NCI-H774 (cell line): Measurements from ENCODE around the gene PEPD.

Experiments
- DNase-seq: peaks from one replicate; lab custom pipeline; 2025; lab: John Stamatoyannopoulos, UW

Gene PEPD

DNA sequence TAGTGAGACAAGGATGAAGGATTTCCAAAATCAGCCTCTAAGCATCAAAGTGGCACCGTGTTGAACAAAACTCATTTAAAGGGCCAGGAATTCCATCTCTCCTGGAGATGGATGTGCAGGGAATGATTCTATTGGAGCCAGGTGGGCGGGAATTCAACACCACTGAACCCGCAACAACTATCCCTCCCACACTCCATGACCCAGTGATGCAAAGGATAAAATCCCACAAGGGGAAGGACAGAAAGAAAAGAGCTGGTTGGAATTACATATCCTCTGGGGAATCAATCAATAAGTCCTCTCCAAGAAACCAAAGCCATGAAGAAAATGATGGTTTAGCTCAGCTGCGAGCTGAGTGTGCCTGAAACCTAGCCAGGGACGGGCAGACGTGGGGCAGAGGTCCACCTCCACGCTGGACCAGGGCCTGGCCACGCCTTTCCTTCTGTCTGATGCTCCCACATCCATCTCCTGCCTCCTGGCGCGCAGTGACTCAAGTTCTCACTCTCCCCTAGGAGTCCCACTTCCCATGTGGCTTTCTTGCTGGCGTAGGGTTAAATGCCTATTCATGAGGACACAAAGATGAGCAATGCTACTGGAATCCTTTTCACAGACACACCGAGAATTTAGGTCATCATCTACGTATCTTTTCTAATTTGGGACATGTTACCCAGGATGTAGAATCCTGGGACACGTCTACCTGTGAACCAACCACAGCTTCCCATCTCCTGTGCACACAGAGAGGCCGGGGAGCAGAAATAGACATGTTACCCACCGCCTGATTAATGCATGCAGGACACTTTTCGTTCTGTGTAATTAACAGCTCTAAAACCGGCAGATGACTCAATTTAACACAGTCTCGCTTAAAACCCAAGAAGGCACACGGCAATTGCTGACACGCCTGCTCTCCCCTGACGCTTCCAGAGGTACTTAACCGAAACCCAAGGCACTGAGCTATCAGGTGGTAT is 48.6 kb downstream of the PEPD start:
- no peak for DNase-seq

DNA sequence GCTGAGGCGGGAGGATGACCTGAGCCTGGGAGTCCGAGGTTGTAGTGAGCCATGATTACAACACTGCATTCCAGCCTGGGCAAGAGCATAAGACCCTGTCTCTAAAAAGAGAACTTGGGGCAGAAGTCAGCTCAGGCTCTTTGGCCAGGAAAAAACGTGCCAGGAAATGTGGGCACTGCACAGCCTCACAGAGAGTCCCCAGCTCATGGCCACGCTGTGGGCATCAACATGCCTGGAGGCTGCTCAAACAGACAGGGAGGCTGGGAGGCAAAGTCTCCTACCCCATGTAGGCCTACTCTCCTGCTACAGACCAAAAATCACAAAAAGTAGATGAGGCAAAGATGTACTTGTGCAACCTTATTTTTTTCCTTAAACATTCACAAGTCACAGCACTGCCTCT is 49.4 kb downstream of the PEPD start:
- no peak for DNase-seq

DNA sequence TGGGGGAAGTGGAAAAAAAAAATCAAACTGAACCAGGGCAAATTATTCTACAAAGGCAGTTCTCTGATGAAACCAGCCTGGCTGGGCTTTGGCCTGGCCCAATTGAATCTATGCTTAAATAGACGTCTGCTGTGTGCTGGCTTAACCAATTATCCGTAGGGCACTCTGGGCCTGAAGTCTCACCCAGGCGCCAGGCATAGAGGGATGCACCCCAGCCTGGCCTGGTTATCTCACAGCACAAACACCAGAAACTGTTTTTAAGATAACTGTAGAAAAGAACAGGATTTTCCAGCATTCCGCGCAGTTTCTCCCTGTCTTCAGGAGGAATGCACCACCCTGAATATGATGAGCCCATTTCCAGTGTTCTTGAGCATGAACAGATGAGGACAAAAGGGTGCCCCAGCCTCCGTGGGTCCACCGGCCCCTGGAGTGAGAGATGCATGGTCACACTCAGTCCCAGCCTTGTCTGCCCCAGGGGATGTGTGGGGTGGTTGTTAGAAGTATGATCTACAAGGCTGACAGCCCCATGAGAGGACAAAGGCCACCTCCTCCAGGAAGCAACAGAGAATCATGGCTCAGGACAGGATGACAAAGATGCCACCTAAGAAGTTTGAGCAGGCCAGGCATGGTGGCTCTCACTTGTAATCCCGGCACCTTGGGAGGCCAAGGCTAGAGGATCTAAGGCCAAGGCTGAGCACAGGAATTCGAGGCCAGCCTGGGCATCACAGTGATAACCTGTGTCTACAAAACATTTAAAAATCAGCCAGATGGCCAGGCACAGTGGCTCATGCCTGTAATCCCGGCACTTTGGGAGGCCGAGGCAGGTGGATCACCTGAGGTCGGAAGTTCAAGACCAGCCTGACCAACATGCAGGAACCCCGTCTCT is 50.2 kb downstream of the PEPD start:
- no peak for DNase-seq

DNA sequence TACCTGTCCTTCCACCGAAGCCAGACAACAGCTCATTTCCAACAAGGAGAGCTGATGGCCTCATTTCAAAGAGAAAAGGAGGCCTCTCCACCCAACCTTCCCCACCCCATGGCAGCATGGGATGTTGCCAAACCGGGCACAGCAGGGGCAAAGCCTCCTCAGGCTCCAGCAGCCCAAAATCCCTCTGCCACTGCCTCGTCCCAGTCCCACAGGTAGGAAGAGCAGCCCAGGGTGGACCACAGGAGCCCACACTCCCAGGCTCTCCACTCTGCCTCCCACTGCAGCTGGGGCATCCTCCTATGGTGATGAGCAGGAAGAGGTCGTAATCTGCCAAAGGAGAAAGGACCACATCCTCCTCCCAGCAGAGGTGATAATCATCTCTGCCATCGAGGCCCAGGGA is 50.9 kb downstream of the PEPD start:
- no peak for DNase-seq

DNA sequence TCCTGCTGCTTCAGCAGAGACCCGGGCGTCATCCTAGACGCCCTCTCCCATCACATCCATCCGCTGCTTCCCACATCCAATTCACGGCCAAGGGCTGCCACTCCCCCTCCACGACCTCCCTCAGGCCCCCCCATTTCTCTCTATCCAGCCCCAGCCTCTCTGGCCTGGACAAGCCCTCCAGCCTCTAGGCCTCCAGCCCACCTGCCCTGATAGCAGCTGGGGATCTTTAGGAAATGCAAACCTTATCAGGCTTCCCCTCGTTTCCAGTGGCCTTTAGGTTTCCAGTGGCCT is 51.6 kb downstream of the PEPD start:
- no peak for DNase-seq

- no peak for DNase-seq
Measured at GRCh38 chr19:33469171-33470039, 52.2 kb downstream of the PEPD start.

DNA sequence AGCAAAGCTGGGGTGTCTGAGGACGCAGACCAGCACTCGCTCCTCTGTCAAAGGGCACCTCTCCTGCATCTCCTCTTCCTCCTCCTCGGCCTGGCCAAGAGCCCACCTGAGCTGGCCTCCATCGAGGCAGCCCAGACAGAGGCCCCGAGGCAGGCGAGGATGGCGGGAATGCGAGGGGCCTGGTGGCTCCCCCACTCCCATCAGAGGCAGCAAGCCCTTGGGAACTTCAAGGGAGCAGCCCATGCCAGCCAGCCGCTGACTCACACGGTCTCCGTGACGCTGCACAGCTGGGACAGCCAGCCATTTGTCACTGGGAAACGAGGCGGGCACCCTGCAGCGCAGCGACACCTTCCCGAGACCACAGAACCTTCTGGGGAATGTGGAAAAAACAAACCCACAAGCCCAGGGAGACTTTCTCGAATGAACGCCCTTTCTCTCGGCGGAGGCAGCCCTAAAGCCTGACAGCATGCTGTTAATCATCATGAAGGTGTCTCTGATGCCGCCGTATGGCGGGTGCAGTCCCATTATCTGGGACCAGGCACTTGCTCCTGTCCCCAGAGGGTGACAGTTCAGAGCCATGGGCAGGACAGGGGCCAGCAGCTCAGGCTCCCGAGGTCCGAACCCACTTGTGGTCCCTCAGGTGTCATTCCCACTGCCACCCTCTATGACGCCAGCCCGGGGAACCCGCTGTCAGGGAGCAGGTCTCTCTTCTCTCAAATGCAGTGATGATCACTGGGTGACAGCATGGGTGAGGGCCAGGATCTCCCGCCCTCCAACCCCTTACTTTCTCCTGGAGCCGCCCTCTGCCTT is 53.0 kb downstream of the PEPD start:
- no peak for DNase-seq

- DNase-seq, result no peak
Measured at GRCh38 chr19:33467851-33468250, 53.7 kb downstream of the PEPD start.

DNA sequence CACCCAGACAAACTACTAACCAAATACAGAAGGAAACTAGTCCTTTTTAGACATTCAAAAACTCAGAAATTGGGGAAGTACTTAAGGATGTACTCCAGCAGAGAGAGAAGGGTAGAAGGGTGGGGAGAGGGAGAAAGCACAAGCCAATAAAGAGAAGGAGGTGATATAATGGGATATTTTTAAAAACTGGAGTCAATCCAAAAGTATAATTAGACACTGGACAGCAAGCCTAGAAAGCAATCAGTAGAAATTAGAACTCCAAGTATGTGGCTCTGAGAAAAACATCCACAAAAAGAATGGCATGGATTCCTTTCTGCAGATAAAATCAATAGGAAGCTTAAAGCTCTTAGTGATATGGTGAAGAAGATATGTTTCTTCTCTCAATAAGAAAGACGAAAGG is 55.8 kb downstream of the PEPD start:
- DNase-seq, result no peak

- no peak for DNase-seq
Measured at GRCh38 chr19:33465371-33465770, 56.2 kb downstream of the PEPD start.

DNA sequence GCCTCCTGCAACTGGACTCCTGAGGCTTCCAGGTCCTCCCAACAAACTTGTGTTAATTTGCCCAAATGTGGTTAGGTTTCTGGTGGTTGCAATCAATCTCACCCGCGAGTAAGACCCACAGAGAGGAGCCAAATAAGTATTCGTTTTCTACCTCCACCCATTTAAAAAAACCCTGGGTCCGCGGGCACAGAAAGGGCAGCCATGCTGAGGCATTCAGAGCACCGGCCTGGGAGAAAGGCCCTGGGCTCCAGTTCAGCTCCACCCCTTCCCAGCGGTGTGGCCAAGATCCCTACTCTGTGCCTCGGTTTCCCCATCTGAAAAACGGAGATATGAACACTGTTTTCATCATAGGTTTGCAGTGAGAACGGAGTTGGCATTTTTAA is 56.9 kb downstream of the PEPD start:
- DNase-seq, result no peak

DNA sequence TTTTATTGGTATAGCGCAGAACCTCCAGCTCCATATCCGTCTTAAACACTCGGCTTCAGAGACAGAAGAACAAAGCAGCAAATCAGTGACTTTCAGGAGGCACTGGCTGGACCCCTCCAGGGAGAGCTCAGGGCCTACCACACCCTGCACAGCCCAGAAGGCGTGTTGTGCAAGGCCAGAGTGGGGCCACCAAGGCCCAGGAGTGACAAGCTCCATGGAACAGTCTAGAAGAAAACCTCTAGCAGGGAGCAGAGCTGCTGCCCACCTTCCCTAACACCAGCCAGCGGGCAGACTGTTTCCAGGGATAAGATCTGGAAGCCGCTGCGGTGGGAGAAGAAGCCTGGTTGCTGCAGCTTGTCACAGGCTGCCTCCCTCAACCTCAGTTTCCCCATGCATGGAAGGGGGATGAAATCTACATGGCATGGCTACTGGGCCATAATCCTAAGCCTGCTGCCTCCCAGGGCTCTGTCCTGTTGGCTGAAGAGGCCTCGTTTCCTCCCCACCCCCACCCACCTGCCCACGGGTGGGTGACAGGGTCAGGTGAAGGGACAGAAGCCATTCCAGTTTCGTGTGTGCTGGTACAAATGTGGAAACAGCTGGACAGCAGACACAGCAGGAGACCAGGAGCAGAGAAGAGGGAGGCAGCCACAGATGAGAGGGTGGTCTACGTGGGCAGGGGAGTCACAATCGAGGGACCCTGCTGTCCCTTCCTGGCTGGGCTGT is 57.4 kb downstream of the PEPD start:
- no peak for DNase-seq

DNA sequence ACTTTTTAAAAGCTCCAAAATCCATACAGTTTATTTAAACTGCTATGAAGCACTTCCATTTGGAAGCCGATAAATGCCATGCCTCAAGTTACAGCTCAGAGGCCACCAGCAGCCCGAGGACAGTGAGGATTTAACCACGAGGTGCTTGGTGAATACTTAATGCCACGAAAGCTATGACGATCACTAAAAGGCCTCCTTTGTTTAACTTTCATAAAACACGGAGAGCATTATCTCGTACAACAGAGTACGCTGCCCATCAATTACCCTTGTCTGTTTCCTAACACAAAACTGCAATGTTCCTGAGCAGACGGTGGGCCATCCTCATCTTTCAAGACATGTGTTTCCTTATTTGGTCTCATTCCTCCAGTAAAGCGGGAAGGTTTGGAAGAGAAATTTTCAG is 58.4 kb downstream of the PEPD start:
- DNase-seq, result no peak

GRCh38 chr19:33462112-33462791 is 59.3 kb downstream of the PEPD start:
- DNase-seq, result no peak

DNA sequence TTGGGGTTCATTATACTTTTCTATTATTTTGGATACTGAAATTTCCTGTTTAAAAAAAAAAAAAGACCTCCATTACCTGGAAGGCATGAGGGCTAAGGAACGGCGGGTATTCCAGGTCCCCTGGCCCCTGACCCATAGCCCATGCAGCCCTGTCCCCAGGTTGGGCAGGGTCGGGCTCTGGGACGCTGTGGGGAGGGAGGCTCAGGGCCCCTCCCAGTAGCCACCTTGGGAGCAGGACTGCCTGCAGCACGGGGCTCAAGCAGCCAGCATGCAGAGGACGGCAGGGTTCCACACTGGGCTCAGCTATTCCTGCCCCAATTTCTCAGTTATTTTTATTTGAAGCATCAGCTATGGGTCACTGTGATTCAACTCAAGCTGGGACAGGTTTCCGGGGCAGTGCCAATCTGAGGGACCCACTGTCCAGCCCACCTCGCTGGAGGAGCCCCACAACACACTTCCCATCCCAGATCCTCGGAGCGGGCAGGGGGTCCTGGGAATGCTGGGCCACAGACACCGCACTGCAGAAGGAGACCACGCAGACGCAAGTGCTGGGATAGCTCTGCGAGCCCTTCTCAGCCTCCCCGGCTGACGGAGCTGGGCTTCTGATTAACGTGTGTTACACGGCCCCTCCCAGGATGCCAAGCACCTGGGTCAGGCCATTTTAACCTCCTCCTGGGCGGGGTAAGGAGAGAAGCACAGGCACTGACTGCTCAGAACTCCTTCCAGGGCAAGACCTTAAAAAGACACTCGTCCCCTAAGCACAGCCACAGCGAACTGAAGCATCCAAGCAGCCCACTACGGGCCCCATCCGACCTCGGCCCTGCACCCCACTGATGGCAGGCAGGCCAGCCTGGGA is 60.1 kb downstream of the PEPD start:
- DNase-seq, result no peak

DNA sequence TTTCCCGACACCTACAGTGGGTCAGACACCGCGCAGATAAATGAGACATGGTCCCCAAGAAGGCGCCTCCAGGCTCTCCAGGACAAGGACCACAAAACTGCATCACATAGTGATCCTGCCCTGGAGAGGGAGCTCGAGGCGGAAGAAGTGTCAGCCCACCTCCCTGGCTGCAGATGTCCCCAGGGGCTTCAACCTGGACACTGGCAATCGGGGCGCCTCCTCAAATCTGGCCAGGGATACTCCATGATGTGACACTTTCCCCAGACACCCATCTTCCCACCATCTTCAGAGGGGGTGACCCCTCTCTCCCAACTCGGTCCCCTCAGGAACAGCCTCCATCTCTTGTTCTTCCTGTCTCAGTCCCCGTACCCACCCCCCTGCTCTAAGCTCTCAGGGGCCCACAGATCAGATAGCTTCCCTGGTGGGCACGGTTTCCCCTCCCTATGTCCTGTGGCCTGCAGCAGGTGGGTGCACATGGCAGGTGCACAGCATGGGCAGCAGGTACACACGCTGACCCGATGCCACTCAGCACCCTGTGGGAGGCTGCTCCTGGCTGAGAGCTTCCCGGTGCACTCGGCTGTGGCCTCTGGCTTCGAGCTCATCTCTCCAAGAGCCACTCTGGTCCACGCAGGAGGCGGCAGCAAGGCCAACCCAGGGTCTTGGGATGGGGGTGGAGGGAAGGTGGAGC is 61.2 kb downstream of the PEPD start:
- no peak for DNase-seq

GRCh38 chr19:33459222-33460090 is 62.1 kb downstream of the PEPD start:
- no peak for DNase-seq

DNA sequence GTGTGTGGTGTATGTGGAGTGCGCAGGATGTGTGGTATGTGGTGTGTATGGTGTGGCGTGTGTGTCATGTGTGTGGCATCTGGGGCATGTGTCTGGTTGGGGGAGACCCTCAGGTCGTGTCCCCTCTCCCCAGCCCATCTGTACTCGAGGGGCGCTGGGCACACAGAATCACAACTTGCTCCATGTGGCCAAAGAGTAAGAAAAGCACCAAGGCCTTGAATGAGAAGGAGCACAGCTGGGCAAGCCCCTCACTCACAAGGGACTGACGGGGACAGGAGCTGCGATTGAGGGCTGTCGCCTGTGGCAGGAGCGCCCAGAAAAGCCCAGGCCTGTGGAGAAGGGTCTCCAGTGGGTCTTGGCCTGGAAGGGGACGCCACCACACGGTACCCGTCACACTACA is 62.8 kb downstream of the PEPD start:
- DNase-seq, result no peak
